Measurements from ENCODE around the gene TEDDM1. TPM values are rescaled to one million over a fixed set of nuclear protein-coding genes. Genes with fewer than 3 reads are reported as not detected.

TEDDM1 gene
- total RNA-seq, 1 donor from 2014 or later, result not detected

- no peak for DNase-seq (ENCODE audit: low read depth, low spot score)
- H3K27ac Mint-ChIP-seq (ENCODE audit: unreplicated experiment), result no peak overlapping the region
Measured at GRCh38 chr1:182376936-182377574, 23.4 kb downstream of the TEDDM1 start.

GRCh38 chr1:182374101-182374834, 26.2 kb downstream of the TEDDM1 start:
- H3K36me3 Mint-ChIP-seq (ENCODE audit: low read depth), result no peaks in the 10 kb centered on the region
- no peaks in the 10 kb centered on the region for H3K27me3 Mint-ChIP-seq (ENCODE audit: low read depth)
- DNase-seq (ENCODE audit: low read depth, low spot score), result no peak
- no peaks in the 10 kb centered on the region for H3K9me3 Mint-ChIP-seq
- no peaks in the 10 kb centered on the region for H3K4me1 Mint-ChIP-seq
- no peak overlapping the region for H3K27ac Mint-ChIP-seq (ENCODE audit: unreplicated experiment)
- H3K4me3 Mint-ChIP-seq, result no peak overlapping the region
- no peak for TF ChIP-seq CTCF (conservative IDR thresholded peaks at IDR 0.05)

More at GRCh38 chr1:182376936-182377574, 23.4 kb downstream of the TEDDM1 start:
- no peak overlapping the region for H3K4me3 Mint-ChIP-seq
- H3K27me3 Mint-ChIP-seq (ENCODE audit: low read depth), result no peaks in the 10 kb centered on the region
- H3K4me1 Mint-ChIP-seq, result no peaks in the 10 kb centered on the region
- no peaks in the 10 kb centered on the region for H3K9me3 Mint-ChIP-seq
- TF ChIP-seq CTCF (conservative IDR thresholded peaks at IDR 0.05), result no peak
- H3K36me3 Mint-ChIP-seq (ENCODE audit: low read depth), result peaks cover 7% of the 10 kb centered on the region

GRCh38 chr1:182370532-182370931, 29.9 kb downstream of the TEDDM1 start:
- Mint-ChIP-seq H3K27me3 (ENCODE audit: low read depth) (no peaks in the 10 kb centered on the region), H3K4me1 (no peaks in the 10 kb centered on the region)
- no peak for TF ChIP-seq CTCF (conservative IDR thresholded peaks at IDR 0.05)

GRCh38 chr1:182368903-182369302, 31.6 kb downstream of the TEDDM1 start:
- Mint-ChIP-seq H3K27ac (ENCODE audit: unreplicated experiment) (no peak overlapping the region), H3K36me3 (ENCODE audit: low read depth) (no peaks in the 10 kb centered on the region), H3K27me3 (ENCODE audit: low read depth) (no peaks in the 10 kb centered on the region), H3K4me3 (no peak overlapping the region), H3K9me3 (no peaks in the 10 kb centered on the region), H3K4me1 (no peaks in the 10 kb centered on the region)
- TF ChIP-seq CTCF (conservative IDR thresholded peaks at IDR 0.05), result no peak
- DNase-seq (ENCODE audit: low read depth, low spot score), result no peak

More at GRCh38 chr1:182370532-182370931, 29.9 kb downstream of the TEDDM1 start:
- H3K4me3 Mint-ChIP-seq, result no peak overlapping the region
- H3K27ac Mint-ChIP-seq (ENCODE audit: unreplicated experiment), result no peak overlapping the region
- H3K9me3 Mint-ChIP-seq, result no peaks in the 10 kb centered on the region
- no peaks in the 10 kb centered on the region for H3K36me3 Mint-ChIP-seq (ENCODE audit: low read depth)
- no peak for DNase-seq (ENCODE audit: low read depth, low spot score)

GRCh38 chr1:182368358-182368757, 32.1 kb downstream of the TEDDM1 start:
- DNase-seq (ENCODE audit: low read depth, low spot score), result no peak
- Mint-ChIP-seq H3K4me1 (peaks cover under 1% of the 10 kb centered on the region), H3K27me3 (ENCODE audit: low read depth) (no peaks in the 10 kb centered on the region), H3K4me3 (no peak overlapping the region), H3K27ac (ENCODE audit: unreplicated experiment) (no peak overlapping the region), H3K9me3 (no peaks in the 10 kb centered on the region), H3K36me3 (ENCODE audit: low read depth) (no peaks in the 10 kb centered on the region)
- TF ChIP-seq CTCF (conservative IDR thresholded peaks at IDR 0.05), result no peak

Data from neural crest cell (in vitro differentiated cells).